ENCODE measurements around the gene SP5.
"Not testable (repeated sequence)": the region's sequence is repeated elsewhere in the genome, so short reads cannot be mapped to it uniquely, and the experiment has no call there.

SP5 gene

GRCh38 chr2:170715062-170715931, at the start of gene SP5:
SP5 (plus strand) TSS chr2:170715337; CDS start chr2:170715513, 176 bp downstream.
- DNase-seq = peak; percentile 30 to 57

DNA sequence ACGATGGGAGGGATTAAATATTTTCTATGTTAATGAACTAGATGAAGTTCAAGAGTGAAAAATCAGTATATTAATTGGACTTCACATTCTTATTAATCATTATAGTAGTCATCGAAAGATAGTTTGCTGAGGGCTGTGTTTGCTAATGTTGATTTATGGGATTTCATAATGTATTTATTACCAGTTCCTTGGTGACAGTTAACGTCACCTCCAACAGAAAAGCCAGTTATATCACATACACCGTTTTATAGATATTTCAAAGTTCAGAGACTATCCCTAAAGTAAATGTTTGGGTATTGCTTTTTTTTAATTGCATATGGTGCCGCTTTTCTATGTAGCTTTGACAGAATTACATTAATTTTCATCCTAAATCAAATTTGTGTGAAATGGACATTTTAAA, 49.4 kb upstream of the SP5 start:
- no peak for DNase-seq

DNA sequence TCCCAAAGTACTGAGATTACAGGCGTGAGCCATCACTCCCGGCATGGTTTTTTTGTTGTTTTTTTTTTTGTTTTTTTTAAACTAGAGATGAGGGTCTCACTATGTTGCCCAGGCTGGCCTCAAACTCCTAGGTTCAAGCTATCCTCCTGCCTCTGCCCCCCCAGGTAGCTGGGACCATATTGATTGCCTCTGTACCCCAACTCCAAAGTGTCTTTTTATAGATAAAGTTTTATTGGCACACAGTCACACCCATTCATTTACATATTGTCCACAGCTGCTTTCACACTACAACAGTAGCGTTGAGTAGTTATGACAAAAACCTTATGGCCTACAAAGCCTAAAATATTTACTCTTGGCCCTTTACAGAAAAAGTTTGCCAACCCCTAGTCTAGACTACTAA, 45.2 kb upstream of the SP5 start:
- no peak for DNase-seq

DNA sequence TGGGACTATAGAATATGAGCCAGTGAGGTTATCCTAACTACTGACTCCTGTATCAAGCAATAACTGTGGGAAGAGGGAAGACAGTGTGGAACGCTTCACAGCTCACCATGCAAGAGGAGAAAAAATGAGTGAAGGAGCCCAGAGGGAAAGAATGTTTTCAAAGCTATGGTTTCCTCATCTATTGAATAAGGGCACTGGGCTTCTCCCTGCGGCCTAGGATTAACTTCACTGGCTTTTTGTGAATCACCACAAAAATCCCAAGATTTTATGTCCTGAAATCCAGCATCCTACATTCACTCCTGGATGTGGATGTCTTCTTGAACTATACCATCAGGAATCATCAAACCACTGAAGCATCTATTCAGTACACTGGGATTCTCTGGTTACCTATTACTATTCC, 44.5 kb upstream of the SP5 start:
- DNase-seq = no peak

GRCh38 chr2:170671079-170671478, 44.1 kb upstream of the SP5 start:
- DNase-seq = no peak

- DNase-seq = not testable (repeated sequence)
Observed at GRCh38 chr2:170674282-170674681, 40.9 kb upstream of the SP5 start.

DNA sequence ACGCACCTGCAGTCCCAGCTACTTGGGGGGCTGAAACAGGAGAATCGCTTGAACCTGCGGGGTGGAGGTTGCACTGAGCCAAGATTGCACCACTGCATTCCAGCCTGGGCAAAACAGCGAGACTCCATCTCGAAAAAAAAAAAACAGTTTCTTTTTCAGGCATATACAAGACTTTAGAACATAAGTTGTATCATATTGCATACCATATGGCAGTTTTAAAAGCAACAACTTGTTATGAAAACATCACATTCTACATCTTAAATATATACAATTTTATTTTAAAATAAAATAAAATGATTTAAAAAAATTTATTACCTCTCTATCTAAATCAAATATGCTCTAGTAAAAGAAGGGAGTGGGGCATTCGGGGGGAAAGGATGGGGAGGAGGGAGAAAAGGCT, 39.4 kb upstream of the SP5 start:
- no peak for DNase-seq

- peak in 1 of 2 experiments; percentile 20 for DNase-seq
Observed at GRCh38 chr2:170679607-170680079, 35.5 kb upstream of the SP5 start.

DNA sequence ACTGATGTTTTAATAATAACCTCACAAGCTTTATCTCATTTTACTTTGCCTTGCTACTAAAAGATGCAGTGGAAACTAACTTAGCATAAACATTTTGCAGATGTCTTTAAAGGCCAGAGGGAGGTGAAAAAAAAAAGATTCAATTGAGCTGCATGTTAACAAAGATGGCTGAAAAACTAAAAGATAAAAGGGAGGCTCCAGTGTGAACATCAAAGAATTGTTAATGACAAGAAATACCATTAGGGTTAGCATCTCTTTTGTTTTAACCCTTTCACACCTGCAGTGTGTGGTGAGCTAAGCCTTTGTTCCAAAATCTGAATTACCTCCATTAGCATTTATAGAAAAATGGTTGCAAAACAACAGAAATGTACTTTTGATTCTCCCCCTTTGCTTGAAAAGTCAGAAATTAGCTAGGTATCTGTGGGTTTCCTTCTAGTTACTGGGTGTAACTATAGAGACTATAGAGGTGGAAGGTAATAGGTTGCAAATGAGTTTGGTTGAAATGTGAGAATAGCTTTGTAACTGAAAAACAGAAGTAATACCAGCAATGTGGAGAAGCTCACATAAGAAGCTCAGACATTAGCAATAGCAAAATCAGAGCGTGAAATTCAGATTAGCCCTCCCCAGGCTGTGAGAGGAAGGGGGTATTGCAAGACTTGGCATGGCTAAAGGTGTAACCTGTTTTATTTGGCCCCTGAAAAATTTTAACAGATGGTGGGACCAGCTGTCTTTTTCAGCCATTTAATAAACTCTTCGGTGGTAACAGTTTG, 34.8 kb upstream of the SP5 start:
- DNase-seq = no peak

GRCh38 chr2:170681311-170681710, 33.8 kb upstream of the SP5 start:
- no peak for DNase-seq

- no peak for DNase-seq
Observed at GRCh38 chr2:170685591-170685990, 29.5 kb upstream of the SP5 start.

- DNase-seq = no peak
Observed at GRCh38 chr2:170689481-170689880, 25.7 kb upstream of the SP5 start.

DNA sequence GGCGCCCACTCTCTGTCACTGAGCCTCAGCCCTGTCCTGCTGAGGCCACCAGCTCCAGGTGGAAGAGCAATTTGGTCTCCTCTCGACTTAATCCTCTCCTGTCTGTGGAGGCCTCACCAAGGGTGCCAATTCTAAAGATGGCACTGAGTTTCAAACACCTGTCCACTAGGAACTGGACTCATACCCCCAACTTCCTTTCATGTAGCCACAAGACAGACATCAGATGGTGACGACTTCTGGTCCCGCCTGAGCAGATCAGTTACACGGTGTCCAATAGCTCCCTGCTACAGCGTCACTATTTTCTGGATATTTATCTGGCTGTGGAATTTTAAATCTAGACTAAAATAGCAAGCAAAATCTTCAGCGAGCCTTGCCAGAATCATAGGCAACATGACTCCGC, 24.5 kb upstream of the SP5 start:
- no peak for DNase-seq

DNA sequence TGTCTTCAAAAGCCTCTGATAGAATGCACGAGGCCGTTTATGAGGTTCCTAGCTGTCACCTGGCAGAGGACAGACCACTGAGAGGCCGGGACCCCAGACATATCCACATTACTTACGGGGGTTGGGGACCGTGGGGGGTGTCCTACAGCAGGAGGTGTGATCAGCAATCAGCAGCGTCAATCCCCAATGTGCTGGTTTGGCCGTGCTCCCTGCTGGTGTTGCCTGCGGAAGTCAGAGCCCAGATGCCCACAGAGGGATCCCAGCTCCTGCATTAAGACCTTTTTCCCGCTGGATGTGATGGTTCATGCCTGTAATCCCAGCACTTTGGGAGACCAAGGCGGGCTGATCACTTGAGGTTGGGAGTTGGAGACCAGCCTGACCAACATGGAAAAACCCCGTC, 20.8 kb upstream of the SP5 start:
- DNase-seq = no peak

DNA sequence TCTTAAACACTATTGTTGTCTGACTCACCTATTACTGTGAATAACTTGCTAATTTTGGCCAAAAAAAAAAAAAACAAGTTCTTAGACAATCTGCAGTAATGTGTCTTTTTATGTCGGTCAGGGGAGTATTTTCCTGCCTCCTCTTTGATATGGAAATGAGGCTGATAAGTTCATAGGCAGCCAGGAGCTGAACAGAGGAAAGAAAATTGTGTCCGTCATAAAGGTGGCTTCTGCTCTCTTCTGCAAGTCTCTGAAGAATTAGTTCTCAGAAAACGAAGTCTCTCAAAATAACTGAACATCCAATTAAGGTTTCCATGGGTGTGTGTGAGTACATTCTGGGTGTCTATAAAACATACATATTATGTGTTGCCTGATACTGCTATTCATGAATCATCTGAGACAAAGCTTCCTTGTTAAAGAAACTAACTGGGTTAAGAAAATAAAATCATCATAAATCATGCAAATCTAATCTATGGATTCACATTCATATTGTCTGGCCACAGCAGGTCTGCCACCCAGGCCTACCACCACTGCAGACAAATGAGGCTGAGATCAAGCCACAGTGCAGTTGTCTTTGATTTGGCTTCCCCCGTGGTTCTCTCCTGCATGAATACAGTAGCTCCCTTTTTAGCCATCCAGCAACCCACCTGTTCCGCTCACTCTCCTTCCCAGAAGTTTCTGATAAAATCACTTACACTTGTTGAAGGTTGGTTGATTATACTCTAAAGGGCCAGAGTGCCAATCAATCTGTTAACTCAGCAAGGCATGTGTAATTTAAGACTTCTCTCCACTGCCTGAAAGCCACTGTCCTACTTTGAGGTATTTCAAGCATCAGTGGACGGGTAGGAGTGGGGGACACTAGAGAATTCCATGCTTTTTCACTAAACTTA, 19.4 kb upstream of the SP5 start:
- DNase-seq = no peak

DNA sequence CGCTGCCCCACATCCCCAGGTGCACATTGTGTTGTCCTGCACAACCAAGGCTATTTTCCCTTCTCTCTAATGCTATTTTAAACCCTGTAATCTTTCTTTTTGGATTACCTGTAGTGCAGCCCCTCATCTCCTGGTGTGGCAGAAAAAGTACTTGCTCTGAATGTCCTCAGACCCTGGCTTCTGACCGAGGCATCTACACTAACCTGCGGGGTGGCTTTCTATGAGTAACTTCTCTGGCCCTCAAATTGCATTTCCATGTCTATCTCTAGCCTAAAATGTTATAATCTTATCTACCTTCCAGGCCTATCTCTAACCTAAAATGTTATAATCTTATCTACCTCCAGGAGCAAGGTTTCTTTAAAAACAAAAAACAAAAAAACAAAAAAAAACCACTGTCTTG, 18.2 kb upstream of the SP5 start:
- DNase-seq = no peak

GRCh38 chr2:170701011-170701410, 14.1 kb upstream of the SP5 start:
- DNase-seq = no peak

DNA sequence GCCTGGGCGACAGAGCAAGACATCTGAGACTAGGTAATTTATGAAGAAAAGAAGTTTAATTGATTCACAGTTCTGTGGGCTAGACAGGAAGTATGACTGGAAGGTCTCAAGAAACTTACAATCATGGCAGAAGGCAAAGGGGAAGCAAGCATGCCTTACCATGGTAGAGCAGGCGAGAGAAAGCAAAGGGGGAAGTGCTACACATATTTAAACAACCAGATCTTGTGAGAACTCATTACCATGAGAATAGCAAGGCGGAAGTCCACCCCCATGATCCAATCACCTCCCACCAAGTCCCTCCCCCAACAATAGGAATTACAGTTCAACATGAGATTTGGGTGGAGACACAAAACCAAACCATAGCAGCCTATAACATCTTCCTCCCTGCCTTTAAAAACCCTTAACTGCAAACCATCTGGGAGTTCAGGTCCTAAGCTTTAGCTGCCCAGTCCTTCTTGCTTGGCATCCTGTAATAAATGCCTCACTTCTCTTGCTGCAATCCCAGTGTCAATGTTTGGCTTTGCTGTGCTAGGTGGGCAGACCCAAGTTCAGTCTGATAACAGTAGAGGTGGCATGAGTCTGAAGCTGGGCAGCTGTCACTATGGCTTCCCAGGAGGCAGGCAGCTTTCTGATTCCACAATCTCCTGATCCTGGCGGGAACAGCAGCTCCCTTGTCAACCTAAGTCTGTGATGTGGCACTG, 11.2 kb upstream of the SP5 start:
- DNase-seq = peak in 1 of 2 experiments; percentile 11

DNA sequence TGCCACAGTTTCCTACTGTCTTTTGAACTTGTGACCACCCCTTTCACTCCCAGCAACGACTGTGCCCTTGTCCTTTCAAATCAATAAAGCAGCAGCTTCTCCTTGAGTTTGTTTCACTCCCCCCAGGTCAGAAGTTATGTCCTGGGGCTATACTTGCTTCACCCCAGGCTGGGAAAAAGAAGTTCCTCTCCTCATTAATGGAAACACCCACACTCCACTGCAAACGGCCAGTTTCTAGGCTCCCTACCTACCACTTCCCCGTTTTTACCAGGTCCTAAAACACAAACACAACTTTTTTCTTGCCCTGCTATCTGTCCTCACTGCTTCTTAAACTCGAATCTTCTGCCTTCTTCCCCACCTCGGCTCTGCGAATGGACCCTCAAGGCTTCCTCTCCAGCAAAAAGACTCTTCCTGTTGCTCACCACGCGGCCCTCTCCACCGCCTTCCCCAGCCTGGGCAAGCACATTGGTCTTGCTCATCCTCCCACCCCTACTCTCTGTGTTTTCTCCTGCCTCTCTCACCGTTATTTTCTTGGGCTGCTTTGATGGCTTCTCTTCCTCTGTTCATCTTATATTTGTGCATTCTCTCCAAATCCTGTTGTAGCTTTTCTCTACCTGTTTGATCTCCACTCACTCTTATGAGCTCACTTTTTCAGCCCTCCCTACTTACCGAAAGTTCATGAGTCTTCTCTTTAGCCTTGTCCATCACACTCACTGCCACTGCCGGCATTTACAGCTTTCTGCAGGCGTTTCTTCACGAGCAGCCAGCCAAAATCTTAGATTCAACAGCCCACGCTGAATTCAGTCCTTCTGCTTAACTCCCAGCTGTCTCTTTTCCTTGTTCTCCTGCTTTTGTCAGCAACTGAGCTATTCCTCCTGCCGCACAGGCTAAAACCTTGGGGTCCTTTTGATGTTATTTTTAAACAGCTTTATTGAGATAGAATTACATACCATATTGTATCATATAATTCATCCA, 7.0 kb upstream of the SP5 start:
- peak; percentile 39 to 42 for DNase-seq

DNA sequence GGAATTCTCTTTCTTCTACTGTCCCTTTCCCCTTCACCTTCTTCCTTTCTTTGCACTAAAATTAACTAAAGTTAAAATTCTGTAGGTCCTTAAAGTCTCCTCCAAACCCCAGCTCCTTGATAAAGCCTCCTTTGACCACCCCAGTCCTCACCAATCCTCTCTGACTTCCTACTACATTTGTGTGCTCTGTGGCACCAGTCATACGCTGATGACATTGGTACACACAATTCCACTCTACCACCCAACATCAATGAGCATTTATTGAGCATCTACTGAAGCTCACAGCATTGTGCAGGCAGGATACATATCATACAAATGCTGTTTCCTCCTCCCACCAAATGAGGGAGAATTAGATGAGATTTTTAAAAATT, 4.5 kb upstream of the SP5 start:
- DNase-seq = no peak

- DNase-seq = no peak
Observed at GRCh38 chr2:170711196-170711773, 3.9 kb upstream of the SP5 start.

Measured in Kasumi-1 (cell line).